GM18520 (cell line): Measurements from ENCODE around the gene CCDC182.

Source experiments
- ATAC-seq: cut with Tn5 transposase; IDR thresholded peaks from one replicate; pipeline ENCODE4 v1.9.1; 2021; ENCODE audit not compliant: unreplicated experiment

CCDC182 gene

DNA sequence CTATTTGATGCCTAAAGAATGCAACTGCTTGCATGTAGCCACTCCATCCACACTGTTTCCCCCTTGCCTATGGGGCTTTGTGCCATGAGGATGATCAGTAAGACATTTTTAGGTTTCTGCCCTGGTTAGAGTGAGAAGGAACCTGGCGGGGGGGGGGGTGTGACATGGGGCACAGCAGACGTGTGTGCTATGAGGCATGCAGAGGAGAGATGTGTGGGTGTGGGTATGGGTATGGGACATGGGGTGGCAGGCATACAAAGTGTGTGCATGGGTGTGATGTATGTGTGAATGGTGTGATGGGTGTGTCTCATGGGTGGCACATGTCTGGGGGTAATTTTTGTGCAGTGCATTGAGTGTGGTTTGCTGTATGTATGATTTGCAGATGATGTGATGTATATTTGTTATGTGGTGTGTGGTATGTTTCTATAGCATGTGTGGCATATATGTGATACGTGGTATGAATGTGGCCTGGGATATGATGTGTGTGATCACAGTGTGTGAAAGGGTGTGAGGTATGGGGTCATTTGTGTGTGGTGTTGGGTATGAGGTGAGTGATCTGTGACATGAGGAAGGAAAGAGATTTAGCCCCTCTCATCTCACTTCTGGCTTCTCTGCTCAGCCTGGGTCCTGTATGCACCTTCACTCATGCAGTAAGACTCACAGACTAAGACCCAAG lies 14.9 kb downstream of the CCDC182 start:
- ATAC-seq, result no peak

DNA sequence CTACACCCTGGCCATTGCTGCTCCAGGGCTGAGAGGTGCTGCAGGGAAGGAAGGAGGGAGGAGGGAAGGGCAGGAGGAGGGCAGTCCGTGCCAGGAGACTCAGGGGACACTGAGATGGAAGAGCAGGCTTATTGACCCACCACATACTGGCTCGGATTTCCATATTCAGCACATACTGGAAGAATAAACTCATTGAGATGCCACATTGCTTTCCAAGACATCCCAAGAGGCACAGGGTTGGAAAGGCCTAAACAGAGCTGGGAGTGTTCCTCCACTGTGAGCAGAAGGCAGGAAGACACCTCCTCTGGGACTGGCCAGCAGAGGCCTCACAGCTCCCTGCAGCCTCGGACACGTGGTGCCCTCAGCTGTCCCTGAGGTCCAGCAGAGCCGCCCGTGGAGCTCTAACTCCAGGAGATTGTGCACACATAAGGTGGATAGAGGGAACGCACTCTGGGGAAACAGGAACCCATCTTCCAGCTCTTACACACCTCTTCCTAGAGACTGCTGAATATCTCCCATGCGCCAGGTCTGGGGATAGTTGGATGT lies 17.4 kb downstream of the CCDC182 start:
- ATAC-seq, result no peak

GRCh38 chr17:57726838-57727237 lies 18.3 kb downstream of the CCDC182 start:
- ATAC-seq, result no peak

DNA sequence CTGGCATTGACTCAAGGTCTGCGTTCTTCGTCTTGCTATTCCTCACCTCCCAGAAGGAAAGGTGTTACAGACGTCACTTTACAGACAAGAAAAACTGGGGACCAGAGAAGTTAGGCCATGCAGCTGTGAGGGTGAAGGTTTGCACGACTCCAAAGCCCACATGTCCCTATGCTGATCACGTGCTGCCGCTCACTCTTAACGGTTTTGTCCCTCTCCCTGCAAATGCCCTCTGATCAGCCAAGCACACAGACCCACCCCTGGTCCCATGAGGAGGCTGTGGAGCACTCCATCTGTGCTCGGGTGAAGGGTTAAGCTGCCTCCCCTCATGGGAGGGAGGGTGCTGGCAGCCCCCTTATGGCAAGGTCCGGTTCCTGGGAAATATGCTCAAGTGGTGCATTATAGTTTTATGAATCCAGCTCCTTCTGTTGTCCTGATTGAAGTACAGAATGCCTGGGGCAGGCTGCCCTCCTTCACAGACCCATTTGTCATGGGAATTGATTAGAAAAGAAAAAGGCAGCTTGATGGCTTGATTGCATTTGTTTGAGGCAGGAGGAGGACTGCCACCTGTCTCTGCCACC lies 18.8 kb downstream of the CCDC182 start:
- ATAC-seq, result no peak

- ATAC-seq, result no peak
These were observed 20.4 kb downstream of the CCDC182 start for GRCh38 chr17:57724729-57725125.

DNA sequence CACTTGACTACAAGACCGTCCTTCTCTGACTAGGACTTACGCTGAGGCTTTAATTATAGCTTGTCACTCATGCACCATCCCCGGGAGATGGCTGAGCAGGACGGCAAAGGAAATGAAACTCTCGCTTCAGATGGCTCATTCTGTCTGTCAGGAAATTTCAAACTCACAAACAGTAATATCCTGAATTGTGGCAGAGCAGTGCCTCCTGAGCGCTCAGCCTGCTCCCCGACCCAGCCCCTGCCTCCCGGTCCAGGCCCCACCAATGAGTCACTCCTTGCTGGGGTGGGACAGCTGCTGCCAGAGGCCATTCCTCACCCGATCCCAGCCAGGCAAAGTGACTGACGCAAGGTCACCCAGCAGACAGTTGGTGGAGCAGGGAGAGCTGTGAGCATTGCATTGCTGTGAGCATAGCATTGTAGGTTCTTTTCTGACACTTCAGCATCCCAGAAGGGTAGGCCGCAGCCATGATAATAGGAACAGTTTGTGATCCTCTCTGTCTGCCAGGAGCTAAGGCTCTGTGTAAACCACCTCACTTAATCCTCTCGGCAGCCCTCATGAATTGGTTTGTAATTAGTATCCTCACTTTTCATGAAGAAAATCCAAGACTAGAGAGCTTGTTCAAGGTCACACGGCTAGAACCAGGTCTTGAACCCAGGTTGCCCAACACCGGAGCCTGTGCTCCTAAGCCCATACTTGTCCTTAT lies 20.9 kb downstream of the CCDC182 start:
- ATAC-seq, result no peak

- no peak for ATAC-seq
These were observed 21.6 kb downstream of the CCDC182 start for GRCh38 chr17:57723427-57724025.

GRCh38 chr17:57722704-57723043 lies 22.4 kb downstream of the CCDC182 start:
- ATAC-seq, result no peak

DNA sequence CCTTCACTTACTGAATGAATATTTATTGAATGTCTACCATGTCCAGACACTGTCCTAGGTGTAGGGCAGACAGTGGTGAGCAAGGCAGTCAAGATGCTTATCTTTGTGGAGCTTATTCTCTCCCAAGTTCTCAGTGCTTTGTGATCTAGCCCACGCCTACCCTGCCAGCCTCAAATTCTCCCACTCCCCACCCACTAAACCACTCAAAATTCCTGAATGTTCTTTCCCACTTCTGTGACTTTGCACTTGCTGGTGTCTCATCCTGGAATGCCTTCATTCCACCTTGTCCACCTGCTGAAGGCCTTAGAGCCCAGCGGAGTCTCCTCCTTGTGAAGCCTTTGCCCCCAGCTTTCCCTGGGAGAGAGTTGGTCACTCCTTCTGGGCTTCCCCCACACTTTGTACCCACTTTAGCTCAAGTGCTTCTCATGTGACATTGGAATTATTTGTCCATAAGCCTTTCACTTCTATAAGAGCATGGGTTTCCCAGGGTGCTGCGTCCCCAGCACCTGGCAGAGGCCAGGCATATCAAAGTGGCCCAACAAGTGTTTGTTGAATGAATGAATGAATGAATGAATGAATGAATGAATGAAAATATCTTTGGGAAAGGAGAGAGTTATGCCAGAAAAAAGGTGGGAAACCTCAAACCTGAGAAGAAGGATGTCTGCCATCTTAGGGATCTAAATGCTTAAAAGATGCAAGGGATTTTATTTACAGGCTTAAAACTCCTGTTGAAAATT lies 23.0 kb downstream of the CCDC182 start:
- no peak for ATAC-seq

GRCh38 chr17:57720386-57721035 lies 24.6 kb downstream of the CCDC182 start:
- ATAC-seq, result no peak

DNA sequence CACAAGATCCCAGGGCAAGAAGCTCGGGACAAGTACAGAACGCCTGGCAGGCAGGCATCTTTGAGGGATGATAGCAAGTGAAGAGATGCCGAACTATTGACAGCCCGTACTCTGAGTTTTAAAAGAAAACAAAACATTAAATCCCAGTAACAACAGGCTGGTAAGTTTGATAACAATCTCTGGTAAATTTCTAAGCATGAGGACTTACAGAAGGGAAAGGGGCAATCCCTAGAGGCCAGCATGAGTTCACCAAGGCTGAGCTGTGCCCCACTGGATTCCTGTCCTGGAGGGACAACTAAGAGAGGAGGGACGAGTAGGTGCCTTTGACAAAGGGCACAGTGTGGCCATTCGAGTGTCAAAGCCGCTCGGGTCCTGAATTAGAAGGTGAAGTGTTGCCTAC lies 26.2 kb downstream of the CCDC182 start:
- ATAC-seq, result no peak

- no peak for ATAC-seq
These were observed 29.1 kb downstream of the CCDC182 start for GRCh38 chr17:57715981-57716380.

GRCh38 chr17:57714665-57715180 lies 30.4 kb downstream of the CCDC182 start:
- no peak for ATAC-seq

DNA sequence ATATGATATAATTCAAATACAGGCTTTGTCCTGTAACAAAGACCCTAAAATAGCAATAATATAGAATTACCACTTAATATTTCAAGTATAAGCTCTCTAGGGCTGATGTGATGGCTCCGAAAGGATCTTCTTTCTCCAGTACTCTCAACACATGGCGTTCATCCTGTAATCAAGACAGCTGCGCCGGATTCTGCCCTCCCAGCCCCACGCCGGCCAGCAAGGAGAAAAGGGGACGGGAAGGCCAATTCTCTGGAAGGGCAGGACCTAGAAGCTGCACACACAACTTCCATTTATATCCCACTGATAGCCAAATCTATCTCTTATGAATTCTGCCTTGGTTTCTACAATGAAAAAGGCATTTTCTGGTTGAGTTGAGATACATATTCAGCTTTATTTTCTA lies 32.0 kb downstream of the CCDC182 start:
- ATAC-seq, result no peak

DNA sequence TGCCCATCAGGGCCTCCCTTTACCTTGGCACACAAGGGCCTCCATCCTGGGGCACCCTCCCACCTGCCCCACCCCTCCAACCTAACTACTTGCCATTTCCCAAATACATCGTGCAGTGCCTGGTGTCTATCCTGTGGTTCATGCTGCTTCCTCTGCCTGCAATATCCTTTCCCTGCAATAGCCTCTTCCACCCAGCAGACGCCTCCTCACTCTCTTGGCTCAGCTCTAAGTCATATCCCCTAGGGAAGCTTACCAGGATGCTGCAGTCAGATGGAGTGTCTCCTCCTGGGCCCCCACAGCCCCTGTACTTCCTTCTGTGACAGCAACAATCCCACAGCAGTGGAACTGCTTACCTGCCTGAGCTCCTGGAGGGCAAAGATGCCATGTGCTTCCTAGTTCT lies 36.7 kb downstream of the CCDC182 start:
- no peak for ATAC-seq

- ATAC-seq, result no peak
These were observed 37.2 kb downstream of the CCDC182 start for GRCh38 chr17:57707892-57708291.

GRCh38 chr17:57706761-57707160 lies 38.3 kb downstream of the CCDC182 start:
- no peak for ATAC-seq

GRCh38 chr17:57705921-57706695 lies 39.0 kb downstream of the CCDC182 start:
- ATAC-seq, result no peak

- ATAC-seq, result no peak
These were observed 40.7 kb downstream of the CCDC182 start for GRCh38 chr17:57704448-57704847.

- no peak for ATAC-seq
These were observed 41.8 kb downstream of the CCDC182 start for GRCh38 chr17:57703273-57703672.
